NT2/D1 (cell line): ENCODE measurements around the gene KCNH3.

ENCODE experiments used
- SUZ12 ChIP-seq: IDR thresholded peaks from 2 replicates; pipeline ENCODE4 v1.6.1; 2011; ENCODE audit not compliant: insufficient read length, insufficient read depth; ENCODE audit errors: extremely low read depth
- YY1 ChIP-seq: IDR thresholded peaks from 2 replicates; pipeline ENCODE4 v1.6.1; 2011; ENCODE audit not compliant: insufficient read length, insufficient read depth

DNA sequence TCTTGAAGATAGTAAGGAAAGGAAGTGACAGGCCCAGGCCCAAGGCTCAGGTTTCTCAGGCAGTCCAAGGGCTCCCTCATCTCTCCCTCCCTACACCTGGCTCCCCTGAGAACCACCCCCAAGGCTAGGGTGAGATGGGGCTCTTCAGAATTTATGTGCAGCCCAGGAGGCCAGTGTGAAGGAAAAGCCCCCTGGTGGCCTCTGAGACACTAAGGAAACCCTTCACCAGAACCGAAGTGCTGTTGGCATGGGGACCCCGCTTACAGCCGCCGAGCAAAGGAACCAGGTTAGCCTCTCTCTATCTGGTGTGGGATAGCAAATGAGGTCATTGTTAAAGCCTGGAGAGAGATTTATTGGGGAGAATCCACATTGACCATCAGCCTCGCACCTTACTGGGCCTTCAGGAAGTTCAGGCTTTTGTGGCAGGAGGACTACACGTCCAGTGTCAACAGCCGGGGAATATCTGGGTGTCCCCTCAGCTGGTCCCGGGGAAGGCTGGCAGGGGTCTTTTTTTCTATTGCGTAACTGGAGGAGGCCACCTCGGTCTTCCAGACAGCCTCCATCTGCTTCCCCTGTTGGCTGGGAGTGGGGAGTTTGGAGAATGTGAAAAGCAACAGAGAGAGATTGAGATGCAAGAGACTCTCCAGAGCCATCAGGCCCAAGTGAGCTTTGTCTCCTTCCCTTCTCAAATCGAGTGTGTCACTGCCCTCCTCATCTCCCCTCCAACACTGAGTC lies 48.5 kb downstream of the KCNH3 start:
- TF ChIP-seq YY1: no peak
- TF ChIP-seq SUZ12: no peak
